Lower lobe of right lung (tissue), 2 donors: Measurements from ENCODE around the gene CTNNBL1. TPM values are rescaled to one million over a fixed set of nuclear protein-coding genes. Genes with fewer than 3 reads are reported as not detected.

Experiments used
- ATAC-seq, 2 donors: fragments of 200-7000 bp; cut with Tn5 transposase; one replicate each; pipeline ENCODE4 v1.9.1; 2020 to 2022; ENCODE audit warnings: mild to moderate bottlenecking in 2 of 2, moderate library complexity in 2 of 2
- DNase-seq: peaks from one replicate; pipeline ENCODE4 v3.0.0-alpha.2; 2020
- H3K27ac ChIP-seq: fragments of 200-600 bp; one replicate; pipeline ENCODE4 v1.8.0; 2022
- H3K27me3 ChIP-seq: fragments of 200-600 bp; one replicate; pipeline ENCODE4 v1.8.0; 2022; ENCODE audit warnings: low read depth
- H3K36me3 ChIP-seq: fragments of 200-600 bp; one replicate; pipeline ENCODE4 v1.8.0; 2022; ENCODE audit warnings: mild to moderate bottlenecking
- H3K4me1 ChIP-seq: fragments of 200-600 bp; one replicate; pipeline ENCODE4 v1.8.0; 2022
- H3K4me3 ChIP-seq: fragments of 200-600 bp; one replicate; pipeline ENCODE4 v1.8.0; 2022; ENCODE audit warnings: mild to moderate bottlenecking
- H3K9me3 ChIP-seq: fragments of 200-600 bp; one replicate; pipeline ENCODE4 v1.8.0; 2022
- CTCF ChIP-seq: fragments of 200-600 bp; IDR thresholded peaks from one replicate; pipeline ENCODE4 v1.8.0; 2022; ENCODE audit warnings: antibody characterized with exemption, mild to moderate bottlenecking
- intact Hi-C: fragments of 100-400 bp; cut with DNase I; formaldehyde crosslinking; loops from one replicate; pipeline ENCODE4 v1.11.0; 2022
- total RNA-seq: library from RNA; stranded (reverse); fragmentation: NEBNext Ultra II Directional; extraction: Animal tissue kit (Norgen Biotek cat#: 25700); gene quantifications from one replicate; pipeline ENCODE4 v1.2.1, GENCODE V29; 2021
- donor health status: DM: no; HTN: yes; CAD: no; lungs with severe emphysema.

CTNNBL1 gene
- total RNA-seq, 1 donor from 2014 or later, result 52.3 TPM

- DNase-seq (no peak), ATAC-seq (no peak)
- intact Hi-C loops, result no loop called here
- no peak overlapping the region for H3K4me3 ChIP-seq
- no peak overlapping the region for H3K27ac ChIP-seq
- H3K4me1 ChIP-seq, result no peaks in the 10 kb centered on the region
- H3K27me3 ChIP-seq, result no peaks in the 10 kb centered on the region
- H3K9me3 ChIP-seq, result no peaks in the 10 kb centered on the region
- H3K36me3 ChIP-seq, result peaks cover 49% of the 10 kb centered on the region
- no peak for TF ChIP-seq CTCF
Measured at GRCh38 chr20:37873884-37874283, 180.1 kb downstream of the CTNNBL1 start.

GRCh38 chr20:37875460-37876175, 181.8 kb downstream of the CTNNBL1 start:
- intact Hi-C loops, result no loop called here
- H3K9me3 ChIP-seq, result no peaks in the 10 kb centered on the region
- DNase-seq (no peak), ATAC-seq (no peak)
- peaks cover 38% of the 10 kb centered on the region for H3K36me3 ChIP-seq
- no peaks in the 10 kb centered on the region for H3K27me3 ChIP-seq
- no peak overlapping the region for H3K4me3 ChIP-seq
- TF ChIP-seq CTCF, result no peak
- no peaks in the 10 kb centered on the region for H3K4me1 ChIP-seq
- no peak overlapping the region for H3K27ac ChIP-seq

GRCh38 chr20:37876863-37877262, 183.0 kb downstream of the CTNNBL1 start:
- intact Hi-C loops, result no loop called here
- H3K9me3 ChIP-seq, result no peaks in the 10 kb centered on the region

GRCh38 chr20:37877832-37878772, 184.3 kb downstream of the CTNNBL1 start:
- Histone ChIP-seq H3K4me3 (no peak overlapping the region), H3K27ac (no peak overlapping the region), H3K9me3 (no peaks in the 10 kb centered on the region), H3K4me1 (no peaks in the 10 kb centered on the region), H3K36me3 (peaks cover 17% of the 10 kb centered on the region), H3K27me3 (no peaks in the 10 kb centered on the region)
- TF ChIP-seq CTCF, result no peak
- no peak for DNase-seq
- no peak for ATAC-seq
- intact Hi-C loops, result no loop called here

More at GRCh38 chr20:37876863-37877262, 183.0 kb downstream of the CTNNBL1 start:
- H3K27me3 ChIP-seq, result no peaks in the 10 kb centered on the region
- H3K36me3 ChIP-seq, result peaks cover 29% of the 10 kb centered on the region
- no peak for TF ChIP-seq CTCF
- no peaks in the 10 kb centered on the region for H3K4me1 ChIP-seq
- ATAC-seq (no peak), DNase-seq (no peak)
- no peak overlapping the region for H3K4me3 ChIP-seq
- H3K27ac ChIP-seq, result no peak overlapping the region

- H3K9me3 ChIP-seq, result no peaks in the 10 kb centered on the region
- no peak overlapping the region for H3K27ac ChIP-seq
- H3K4me1 ChIP-seq, result no peaks in the 10 kb centered on the region
- no peak for DNase-seq
- intact Hi-C loops, result no loop called here
- TF ChIP-seq CTCF, result no peak
- peaks cover 7% of the 10 kb centered on the region for H3K36me3 ChIP-seq
- H3K27me3 ChIP-seq, result peaks cover under 1% of the 10 kb centered on the region
- no peak overlapping the region for H3K4me3 ChIP-seq
- ATAC-seq, result no peak
Measured at GRCh38 chr20:37878835-37879599, 185.2 kb downstream of the CTNNBL1 start.
